GM19372 (cell line): ENCODE results near the gene TANGO2.

Source experiments
- ATAC-seq: cut with Tn5 transposase; IDR thresholded peaks from one replicate; pipeline ENCODE4 v1.9.1; 2021; ENCODE audit warnings: mild to moderate bottlenecking, low read depth, moderate library complexity; ENCODE audit not compliant: unreplicated experiment

TANGO2 gene

GRCh38 chr22:19994851-19995610, 25.9 kb upstream of the TANGO2 start:
- no peak for ATAC-seq

GRCh38 chr22:19995611-19996339, 25.1 kb upstream of the TANGO2 start:
- ATAC-seq, result no peak

- ATAC-seq, result no peak
Measured at GRCh38 chr22:19996694-19997384, 24.1 kb upstream of the TANGO2 start.

- no peak for ATAC-seq
Measured at GRCh38 chr22:19997561-19998231, 23.2 kb upstream of the TANGO2 start.

GRCh38 chr22:19998232-19998951, 22.5 kb upstream of the TANGO2 start:
- ATAC-seq, result no peak

- no peak for ATAC-seq
Measured at GRCh38 chr22:19998991-19999820, 21.7 kb upstream of the TANGO2 start.

GRCh38 chr22:20000246-20001081, 20.4 kb upstream of the TANGO2 start:
- ATAC-seq, result no peak

- no peak for ATAC-seq
Measured at GRCh38 chr22:20001082-20001638, 19.8 kb upstream of the TANGO2 start.

GRCh38 chr22:20002128-20002527, 18.8 kb upstream of the TANGO2 start:
- no peak for ATAC-seq

GRCh38 chr22:20002636-20003035, 18.3 kb upstream of the TANGO2 start:
- ATAC-seq, result no peak

GRCh38 chr22:20003304-20003703, 17.6 kb upstream of the TANGO2 start:
- no peak for ATAC-seq

GRCh38 chr22:20004464-20004863, 16.4 kb upstream of the TANGO2 start:
- ATAC-seq, result no peak

GRCh38 chr22:20008221-20008995, 12.5 kb upstream of the TANGO2 start:
- ATAC-seq, result no peak

- ATAC-seq, result no peak
Measured at GRCh38 chr22:20009018-20009491, 11.9 kb upstream of the TANGO2 start.

GRCh38 chr22:20009582-20010306, 11.2 kb upstream of the TANGO2 start:
- ATAC-seq, result no peak

GRCh38 chr22:20010307-20011122, 10.4 kb upstream of the TANGO2 start:
- ATAC-seq, result no peak
